HUES64 (cell line): Measurements from ENCODE around the gene RRBP1.

Source experiments
- H3K27ac ChIP-seq: 2 replicates; pipeline ENCODE4 v1.7.0; 2013; ENCODE audit warnings: low read depth, low read length, inconsistent platforms
- H3K27me3 ChIP-seq: 2 replicates; pipeline ENCODE4 v1.6.1; 2013; ENCODE audit warnings: mild to moderate bottlenecking, low read length; ENCODE audit not compliant: insufficient read depth
- H3K36me3 ChIP-seq: 2 replicates; pipeline ENCODE4 v1.6.1; 2013; ENCODE audit warnings: mild to moderate bottlenecking, low read length; ENCODE audit not compliant: insufficient read depth
- H3K4me1 ChIP-seq: 2 replicates; pipeline ENCODE4 v1.6.1; 2013; ENCODE audit warnings: mild to moderate bottlenecking, low read length, moderate library complexity; ENCODE audit not compliant: insufficient read depth
- H3K4me3 ChIP-seq: 2 replicates; pipeline ENCODE4 v1.5.1; 2013; ENCODE audit warnings: mild to moderate bottlenecking, low read length, moderate library complexity
- H3K9ac ChIP-seq: 2 replicates; pipeline ENCODE4 v1.6.1; 2013; ENCODE audit warnings: mild to moderate bottlenecking, low read depth, low read length
- H3K9me3 ChIP-seq: 2 replicates; pipeline ENCODE4 v1.6.1; 2013; ENCODE audit warnings: low read depth, low read length; ENCODE audit not compliant: insufficient read depth
- WGBS: fragments of 150-250, 120-280 bp; methylation state at CpG from one replicate; pipeline ENCODE4 v1.1.7; 2013; ENCODE audit warnings: missing lambda C conversion rate; 5-methylcytosine and 5-hydroxymethylcytosine counted together

Gene RRBP1

DNA sequence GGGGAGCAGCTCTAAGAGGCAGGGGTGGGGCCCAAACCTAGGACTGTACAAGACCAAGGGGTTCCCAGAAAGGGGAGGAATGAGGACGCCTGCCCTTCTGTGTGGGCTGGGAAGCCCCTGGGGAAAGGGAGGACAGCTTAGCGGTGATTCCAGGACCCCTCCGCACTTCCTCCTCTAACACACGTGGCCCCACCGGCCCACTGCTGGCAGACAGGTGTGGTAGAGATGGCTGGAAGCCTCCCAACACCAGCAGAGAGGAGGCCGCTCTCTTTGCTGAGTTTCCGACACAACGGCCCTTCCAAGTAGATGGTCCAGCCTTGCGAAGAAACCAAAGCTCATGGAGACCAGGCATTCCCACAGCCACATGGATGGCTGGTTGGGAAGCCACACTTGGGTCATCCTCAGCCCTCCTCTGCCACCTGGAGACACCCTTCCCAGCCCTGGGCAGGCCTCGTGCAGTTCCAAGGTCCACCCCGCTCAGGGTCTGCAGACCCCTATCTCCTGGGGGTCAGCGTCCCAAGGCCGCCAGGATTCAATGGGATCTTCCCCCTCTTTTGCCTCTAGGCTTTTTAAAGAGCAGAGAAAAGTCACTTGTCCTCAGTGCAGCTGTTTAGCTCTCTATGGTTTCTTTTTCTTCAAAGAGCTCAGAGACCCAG, 43.9 kb downstream of the RRBP1 start:
- Histone ChIP-seq H3K4me3 (no peak overlapping the region), H3K36me3 (peaks cover 80% of the 10 kb centered on the region), H3K9ac (no peak overlapping the region), H3K27me3 (no peaks in the 10 kb centered on the region), H3K4me1 (no peaks in the 10 kb centered on the region), H3K27ac (no peak overlapping the region), H3K9me3 (no peaks in the 10 kb centered on the region)
- WGBS, result 95% methylated on average over 13 of the region's 13 CpGs

- H3K9ac ChIP-seq, result no peak overlapping the region
- H3K27ac ChIP-seq, result no peak overlapping the region
- H3K4me3 ChIP-seq, result no peak overlapping the region
- H3K27me3 ChIP-seq, result no peaks in the 10 kb centered on the region
- H3K9me3 ChIP-seq, result no peaks in the 10 kb centered on the region
- H3K4me1 ChIP-seq, result no peaks in the 10 kb centered on the region
- H3K36me3 ChIP-seq, result peaks cover 80% of the 10 kb centered on the region
- WGBS, result 92% methylated on average over 4 of the region's 4 CpGs
Observed at GRCh38 chr20:17637413-17637780, 44.6 kb downstream of the RRBP1 start.

GRCh38 chr20:17636523-17637412, 45.3 kb downstream of the RRBP1 start:
- Histone ChIP-seq H3K9ac (no peak overlapping the region), H3K4me1 (no peaks in the 10 kb centered on the region), H3K27ac (no peak overlapping the region), H3K36me3 (peaks cover 84% of the 10 kb centered on the region), H3K9me3 (no peaks in the 10 kb centered on the region), H3K27me3 (no peaks in the 10 kb centered on the region), H3K4me3 (no peak overlapping the region)
- 83% methylated on average over 24 of the region's 24 CpGs for WGBS

GRCh38 chr20:17635332-17636244, 46.5 kb downstream of the RRBP1 start:
- H3K4me1 ChIP-seq, result no peaks in the 10 kb centered on the region
- H3K27ac ChIP-seq, result no peak overlapping the region
- WGBS, result 93% methylated on average over 25 of the region's 25 CpGs
- H3K27me3 ChIP-seq, result no peaks in the 10 kb centered on the region
- H3K9ac ChIP-seq, result no peak overlapping the region
- no peak overlapping the region for H3K4me3 ChIP-seq
- peaks cover 84% of the 10 kb centered on the region for H3K36me3 ChIP-seq
- H3K9me3 ChIP-seq, result no peaks in the 10 kb centered on the region

- H3K9ac ChIP-seq, result no peak overlapping the region
- H3K27ac ChIP-seq, result no peak overlapping the region
- peaks cover 84% of the 10 kb centered on the region for H3K36me3 ChIP-seq
- 95% methylated on average over 13 of the region's 13 CpGs for WGBS
- no peaks in the 10 kb centered on the region for H3K9me3 ChIP-seq
- H3K4me3 ChIP-seq, result no peak overlapping the region
- no peaks in the 10 kb centered on the region for H3K27me3 ChIP-seq
- no peaks in the 10 kb centered on the region for H3K4me1 ChIP-seq
Observed at GRCh38 chr20:17634661-17635331, 47.2 kb downstream of the RRBP1 start.

- Histone ChIP-seq H3K9ac (no peak overlapping the region), H3K27me3 (no peaks in the 10 kb centered on the region), H3K27ac (no peak overlapping the region), H3K9me3 (no peaks in the 10 kb centered on the region), H3K4me1 (no peaks in the 10 kb centered on the region), H3K4me3 (no peak overlapping the region), H3K36me3 (peaks cover 88% of the 10 kb centered on the region)
- 95% methylated on average over 18 of the region's 18 CpGs for WGBS
Observed at GRCh38 chr20:17633850-17634500, 48.1 kb downstream of the RRBP1 start.

GRCh38 chr20:17633221-17633849, 48.7 kb downstream of the RRBP1 start:
- no peaks in the 10 kb centered on the region for H3K4me1 ChIP-seq
- H3K4me3 ChIP-seq, result no peak overlapping the region
- no peak overlapping the region for H3K27ac ChIP-seq
- H3K27me3 ChIP-seq, result no peaks in the 10 kb centered on the region
- 96% methylated on average over 13 of the region's 13 CpGs for WGBS
- H3K36me3 ChIP-seq, result peaks cover 88% of the 10 kb centered on the region
- H3K9ac ChIP-seq, result no peak overlapping the region
- no peaks in the 10 kb centered on the region for H3K9me3 ChIP-seq

DNA sequence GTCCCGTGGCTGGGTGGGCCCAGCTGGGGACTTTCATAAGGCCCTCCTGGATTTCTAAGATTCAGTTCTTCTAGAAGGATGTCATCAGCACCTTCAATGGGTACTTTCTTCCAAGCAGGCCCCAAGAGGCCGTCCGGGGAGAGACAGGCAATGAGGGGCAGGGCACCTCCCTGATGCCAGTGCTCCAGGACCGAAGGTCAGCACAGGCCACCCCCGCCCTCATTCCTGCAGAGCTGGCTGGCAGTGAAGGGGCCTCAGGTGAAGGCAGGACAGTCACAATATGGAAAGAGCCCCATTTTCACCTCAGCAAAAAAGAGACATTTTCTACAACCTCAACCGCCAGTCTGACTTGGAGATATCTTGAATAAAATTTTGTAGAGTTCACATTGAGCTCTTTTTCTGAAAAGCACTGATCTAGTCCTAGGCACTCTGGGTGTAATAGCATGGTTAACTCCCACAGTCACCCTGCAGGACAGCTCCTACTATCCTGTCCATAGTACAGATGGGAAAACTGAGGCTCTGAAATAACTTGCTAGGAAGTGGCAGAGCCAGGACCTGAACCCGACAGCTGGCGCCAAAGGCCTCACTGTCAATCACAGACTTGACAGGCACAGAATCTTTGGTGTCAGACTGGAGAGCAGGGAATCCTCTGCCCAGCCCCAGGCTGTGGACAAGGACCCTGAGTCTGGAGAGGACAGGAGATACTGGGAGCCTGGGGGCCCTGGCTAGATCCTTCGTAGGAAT, 50.3 kb downstream of the RRBP1 start:
- Histone ChIP-seq H3K36me3 (peaks cover 95% of the 10 kb centered on the region), H3K9ac (no peak overlapping the region), H3K4me3 (no peak overlapping the region), H3K4me1 (no peaks in the 10 kb centered on the region), H3K9me3 (no peaks in the 10 kb centered on the region), H3K27ac (no peak overlapping the region), H3K27me3 (no peaks in the 10 kb centered on the region)
- WGBS, result 94% methylated on average over 9 of the region's 9 CpGs

- Histone ChIP-seq H3K36me3 (peaks cover 98% of the 10 kb centered on the region), H3K27me3 (no peaks in the 10 kb centered on the region), H3K27ac (no peak overlapping the region), H3K9ac (no peak overlapping the region), H3K4me3 (no peak overlapping the region), H3K4me1 (no peaks in the 10 kb centered on the region), H3K9me3 (no peaks in the 10 kb centered on the region)
- WGBS, result 96% methylated on average over 6 of the region's 6 CpGs
Observed at GRCh38 chr20:17630806-17631195, 51.2 kb downstream of the RRBP1 start.
